Thyroid gland (tissue), 4 donors: ENCODE data around the gene ZP1.

Experiments used
- CTCF ChIP-seq, 6 experiments: fragments of 200-600 bp in 3 of 6; fragments of 450-650 bp in 3 of 6; sonication (generic) in 3 of 6; IDR thresholded peaks; one replicate each; pipeline ENCODE4 v1.5.1; 2016 to 2019; ENCODE audit warnings: antibody characterized with exemption in 6 of 6, mild to moderate bottlenecking in 2 of 6, inconsistent platforms in 1 of 6, moderate library complexity in 1 of 6
- POLR2A ChIP-seq, 2 donors: fragments of 450-650 bp; IDR thresholded peaks; one replicate each; pipeline ENCODE4 v1.6.1; 2017; ENCODE audit warnings: antibody characterized with exemption in 2 of 2, mild to moderate bottlenecking in 2 of 2, moderate library complexity in 1 of 2

DNA sequence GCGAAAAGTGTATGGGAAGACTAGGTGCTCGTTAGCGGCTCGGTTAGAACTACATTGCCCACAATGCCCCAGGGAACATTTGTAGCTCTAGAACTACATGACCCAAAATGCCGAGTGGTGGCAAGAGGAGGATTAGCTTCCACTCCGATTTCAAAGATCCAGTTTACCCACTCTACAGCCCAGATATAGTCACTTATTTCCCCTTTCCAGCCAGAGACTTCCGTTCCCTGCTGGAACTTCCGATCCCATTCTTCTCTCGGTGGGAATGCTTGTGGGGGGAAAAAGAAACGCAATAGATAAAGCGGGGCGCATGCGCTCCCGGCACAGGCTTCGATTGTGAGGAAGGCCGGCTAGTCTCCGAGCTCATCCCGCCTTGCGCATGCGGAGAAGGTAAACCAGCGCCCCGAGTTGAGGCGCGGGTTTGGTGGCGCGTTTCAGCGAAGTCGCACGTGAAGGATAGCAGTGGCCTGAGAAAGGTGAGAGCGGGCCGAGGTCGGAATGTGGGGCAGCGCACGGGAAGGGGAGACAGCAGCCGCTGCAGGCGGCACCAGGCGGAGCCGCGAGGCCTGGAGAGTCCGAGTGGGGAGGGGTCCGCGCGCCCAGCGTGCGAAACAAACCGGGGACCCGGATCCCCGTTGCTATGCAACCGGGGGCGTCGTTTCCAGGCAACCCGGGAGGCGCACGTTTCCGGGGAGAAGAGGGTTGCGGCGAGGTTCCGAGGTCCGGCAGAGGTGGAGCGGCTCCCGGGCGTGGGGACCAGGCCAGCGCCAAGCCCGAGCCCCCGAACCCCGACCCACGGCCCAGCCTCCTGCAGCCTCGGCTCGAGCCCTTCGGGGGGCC, 46.7 kb downstream of the ZP1 start, which contains the start of gene TMEM109:
- TF ChIP-seq CTCF (IDR thresholded peaks at IDR 0.05) (peak in 2 of 6 experiments; percentile 9 to 34), POLR2A (IDR thresholded peaks at IDR 0.05) (peak in 1 of 2 donors; percentile 74)
